GM18517 (cell line): ENCODE data around the gene EVPL.

Experiments
- ATAC-seq: cut with Tn5 transposase; IDR thresholded peaks from one replicate; pipeline ENCODE4 v1.9.1; 2021; ENCODE audit warnings: mild to moderate bottlenecking, moderate library complexity; ENCODE audit not compliant: unreplicated experiment

EVPL gene

GRCh38 chr17:76018801-76019200 lies 8.3 kb downstream of the EVPL start:
- no peak for ATAC-seq

- ATAC-seq = no peak
Measured at GRCh38 chr17:76018340-76018680, 8.8 kb downstream of the EVPL start.

- no peak for ATAC-seq
Measured at GRCh38 chr17:76017481-76018339, 9.4 kb downstream of the EVPL start.

- no peak for ATAC-seq
Measured at GRCh38 chr17:76014925-76015261, 12.2 kb downstream of the EVPL start.

- no peak for ATAC-seq
Measured at GRCh38 chr17:76014100-76014924, 12.8 kb downstream of the EVPL start.

- ATAC-seq = no peak
Measured at GRCh38 chr17:76013377-76013932, 13.7 kb downstream of the EVPL start.

- no peak for ATAC-seq
Measured at GRCh38 chr17:76011951-76012350, 15.2 kb downstream of the EVPL start.

- no peak for ATAC-seq
Measured at GRCh38 chr17:76009969-76010661, 17.0 kb downstream of the EVPL start.

GRCh38 chr17:76009447-76009846 lies 17.7 kb downstream of the EVPL start:
- no peak for ATAC-seq

GRCh38 chr17:76008630-76009425 lies 18.3 kb downstream of the EVPL start:
- no peak for ATAC-seq

- ATAC-seq = no peak
Measured at GRCh38 chr17:76008208-76008607, 18.9 kb downstream of the EVPL start.

GRCh38 chr17:76007850-76008165 lies 19.3 kb downstream of the EVPL start:
- no peak for ATAC-seq

GRCh38 chr17:76007131-76007849 lies 19.8 kb downstream of the EVPL start:
- no peak for ATAC-seq

- ATAC-seq = no peak
Measured at GRCh38 chr17:76005263-76006149, 21.6 kb downstream of the EVPL start.

- no peak for ATAC-seq
Measured at GRCh38 chr17:76004750-76005262, 22.3 kb downstream of the EVPL start.

- ATAC-seq = no peak
Measured at GRCh38 chr17:76003915-76004314, 23.2 kb downstream of the EVPL start.

- ATAC-seq = no peak
Measured at GRCh38 chr17:76002100-76002499, 25.0 kb downstream of the EVPL start.

- no peak for ATAC-seq
Measured at GRCh38 chr17:76000755-76001521, 26.2 kb downstream of the EVPL start, which contains the start of gene CDK3. CDK3 (plus strand) TSS chr17:76000855; CDS start chr17:76001426, 571 bp downstream.
